GM13976 (cell line): ENCODE results near the gene MSX1.

Experiments used
- DNase-seq: peaks from one replicate; pipeline ENCODE4 v3.0.0; 2012; ENCODE audit warnings: low spot score
- CTCF ChIP-seq: IDR thresholded peaks from 2 replicates; pipeline ENCODE4 v1.5.1; 2012; ENCODE audit warnings: borderline replicate concordance, mild to moderate bottlenecking; ENCODE audit not compliant: insufficient read depth; ENCODE audit errors: extremely low read depth, missing control alignments, control extremely low read depth
- in situ Hi-C: fragments of 300-500 bp; cut with MboI; formaldehyde crosslinking; loops from one replicate; pipeline ENCODE4 v1.12.0; 2022; ENCODE audit warnings: low sequenced_read_pairs, mixed read lengths, inconsistent platforms; ENCODE audit not compliant: unreplicated experiment

The MSX1 gene

GRCh38 chr4:4840351-4840750 is 19.1 kb upstream of the MSX1 start:
- TF ChIP-seq CTCF = no peak
- DNase-seq = no peak
- in situ Hi-C loops = no loop called here

- in situ Hi-C loops = no loop called here
- TF ChIP-seq CTCF = no peak
- DNase-seq = no peak
Observed at GRCh38 chr4:4841156-4841555, 18.3 kb upstream of the MSX1 start.

DNA sequence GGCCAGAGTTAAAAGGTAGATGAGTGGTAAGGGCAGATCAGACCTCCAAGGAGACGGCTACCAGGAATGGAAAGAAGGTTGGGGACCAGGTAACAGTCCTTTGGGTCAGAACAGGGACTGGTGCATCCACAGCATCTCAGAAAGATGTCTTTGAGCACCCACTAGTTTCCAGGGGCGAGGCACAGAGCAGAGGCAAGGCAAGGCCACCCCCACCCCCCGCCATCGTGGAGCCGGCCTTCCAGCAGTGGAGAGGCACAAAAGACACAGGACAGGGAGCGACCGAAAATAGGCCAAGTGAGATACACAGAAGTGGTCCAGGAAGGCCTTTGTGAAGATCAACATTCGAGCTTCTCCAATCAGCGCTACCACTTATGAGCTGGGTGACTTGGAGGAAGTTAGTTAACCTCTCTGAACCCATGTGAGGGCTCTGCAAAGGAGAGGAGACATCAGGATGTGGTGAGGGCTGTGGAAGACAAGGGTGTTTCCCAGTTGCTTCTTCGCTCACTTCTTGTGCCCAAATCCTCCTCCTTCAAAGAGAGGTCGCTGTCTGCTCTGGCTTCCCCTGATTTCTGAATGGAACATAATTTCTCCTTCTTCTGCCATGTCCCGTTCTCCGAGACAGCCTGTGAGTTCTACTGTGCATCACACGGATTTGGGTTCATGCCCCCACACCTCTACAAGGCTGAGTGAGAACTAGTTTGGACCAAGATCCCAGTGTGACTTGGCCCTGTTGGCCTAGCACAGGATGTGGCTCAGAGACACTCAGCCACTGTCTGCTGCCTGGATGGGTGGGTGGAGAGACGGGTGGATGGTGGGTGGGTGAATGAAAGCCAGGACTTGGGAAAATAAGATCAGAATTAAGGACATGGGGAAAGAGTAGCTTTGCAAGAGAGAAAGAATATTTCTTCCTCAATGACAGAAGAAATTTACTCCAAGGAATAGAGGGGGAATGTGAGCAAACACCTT is 16.7 kb upstream of the MSX1 start:
- DNase-seq = no peak
- TF ChIP-seq CTCF = no peak
- in situ Hi-C loops = no loop called here

- no peak for DNase-seq
- no peak for TF ChIP-seq CTCF
- in situ Hi-C loops = no loop called here
Observed at GRCh38 chr4:4843635-4844291, 15.7 kb upstream of the MSX1 start.

DNA sequence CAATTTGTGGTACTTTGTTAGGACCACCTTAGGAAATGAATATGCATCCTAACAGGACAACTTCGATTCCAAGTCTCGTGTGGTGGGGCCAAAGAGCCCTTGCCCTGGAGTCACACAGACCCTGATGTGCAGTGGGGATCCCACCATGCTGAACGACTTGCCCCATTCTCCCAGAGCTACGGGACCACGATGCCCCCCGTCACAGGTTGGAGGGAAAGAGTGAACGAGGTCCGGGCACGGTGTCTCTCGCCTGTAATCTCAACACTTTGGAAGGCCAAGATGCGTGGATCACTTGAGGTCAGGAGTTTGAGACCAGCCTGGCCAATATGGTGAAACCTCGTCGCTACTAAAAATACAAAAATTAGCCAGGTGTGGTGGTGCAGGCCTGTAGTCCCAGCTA is 14.4 kb upstream of the MSX1 start:
- DNase-seq = no peak
- no peak for TF ChIP-seq CTCF
- in situ Hi-C loops = no loop called here

DNA sequence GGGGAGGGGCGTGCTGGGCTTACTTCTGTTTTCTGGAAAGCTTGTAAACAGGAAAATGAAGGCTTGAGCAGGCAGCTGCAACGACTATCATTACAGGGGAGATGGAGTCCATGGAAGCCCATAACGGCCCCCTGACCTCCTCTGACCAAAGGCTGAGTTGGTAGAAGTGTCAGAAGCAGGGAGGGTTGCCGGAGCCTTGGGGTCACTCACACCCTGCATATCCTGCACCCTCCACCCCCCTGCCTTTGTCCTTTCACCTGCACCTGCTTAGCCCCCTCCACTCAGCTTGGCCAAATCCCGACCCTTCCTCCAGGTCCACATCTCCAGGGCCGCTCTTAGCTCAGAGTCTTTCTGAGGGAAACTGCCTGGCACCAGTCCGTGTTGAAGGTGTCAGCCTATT is 12.5 kb upstream of the MSX1 start:
- in situ Hi-C loops = no loop called here
- no peak for DNase-seq
- no peak for TF ChIP-seq CTCF
